AG04449 (cell line): ENCODE data around the gene CORO2B.

ENCODE experiments used
- CTCF ChIA-PET: fragments of 350-600 bp; formaldehyde crosslinking; extraction: SDS; loops from one replicate; lab custom pipeline; 2021; ENCODE audit warnings: antibody characterized with exemption; lab: Yijun Ruan, JAX
- POLR2A ChIA-PET: fragments of 400-600, 350-600 bp; formaldehyde crosslinking; extraction: SDS; loops from one replicate; lab custom pipeline; 2020; ENCODE audit warnings: antibody characterized with exemption, inconsistent platforms; lab: Yijun Ruan, JAX
- DNase-seq: peaks from one replicate; pipeline ENCODE4 v3.0.0-alpha.2; 2010; ENCODE audit warnings: low read depth, low spot score
- H3K4me3 ChIP-seq: 2 replicates; pipeline ENCODE4 v1.5.1; 2011; ENCODE audit warnings: low read depth, mild to moderate bottlenecking, control low read depth, low read length
- TF ChIP-seq, protein P1 (sequence below): IDR thresholded peaks from one replicate; pipeline ENCODE4 v1.5.1; 2011; ENCODE audit warnings: mild to moderate bottlenecking, moderate library complexity, low read length, control low read depth, inconsistent platforms; ENCODE audit not compliant: insufficient read depth; ENCODE audit errors: missing control alignments

CORO2B gene

GRCh38 chr15:68773036-68773435 lies 194.2 kb downstream of the CORO2B start:
- CTCF ChIA-PET = interaction anchor here (1.3 kb wide), 1 partner anchor 10 kb away, joined by 7 read pairs; no protein-coding TSS in a partner anchor

DNA sequence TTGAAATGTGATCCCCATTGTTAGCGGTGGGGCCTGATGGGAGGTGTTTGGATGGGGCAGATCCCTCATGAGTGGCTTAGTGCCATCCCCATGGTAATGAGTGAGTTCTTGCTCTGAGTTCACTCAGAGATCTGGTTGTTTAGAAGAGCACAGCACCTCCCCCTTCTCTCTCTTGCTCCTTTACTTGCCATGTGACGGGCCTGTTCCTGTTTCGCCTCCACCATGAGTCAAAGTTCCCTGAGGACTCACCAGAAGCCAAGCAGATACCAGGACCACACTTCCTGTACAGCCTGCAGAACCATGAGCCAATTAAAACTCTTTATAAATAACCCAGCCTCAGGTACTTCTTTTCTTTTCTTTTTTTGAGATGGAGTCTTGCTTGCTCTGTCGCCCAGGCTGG lies 195.3 kb downstream of the CORO2B start:
- no peak overlapping the region for H3K4me3 ChIP-seq
- DNase-seq = no peak
- TF ChIP-seq, protein P1, sequence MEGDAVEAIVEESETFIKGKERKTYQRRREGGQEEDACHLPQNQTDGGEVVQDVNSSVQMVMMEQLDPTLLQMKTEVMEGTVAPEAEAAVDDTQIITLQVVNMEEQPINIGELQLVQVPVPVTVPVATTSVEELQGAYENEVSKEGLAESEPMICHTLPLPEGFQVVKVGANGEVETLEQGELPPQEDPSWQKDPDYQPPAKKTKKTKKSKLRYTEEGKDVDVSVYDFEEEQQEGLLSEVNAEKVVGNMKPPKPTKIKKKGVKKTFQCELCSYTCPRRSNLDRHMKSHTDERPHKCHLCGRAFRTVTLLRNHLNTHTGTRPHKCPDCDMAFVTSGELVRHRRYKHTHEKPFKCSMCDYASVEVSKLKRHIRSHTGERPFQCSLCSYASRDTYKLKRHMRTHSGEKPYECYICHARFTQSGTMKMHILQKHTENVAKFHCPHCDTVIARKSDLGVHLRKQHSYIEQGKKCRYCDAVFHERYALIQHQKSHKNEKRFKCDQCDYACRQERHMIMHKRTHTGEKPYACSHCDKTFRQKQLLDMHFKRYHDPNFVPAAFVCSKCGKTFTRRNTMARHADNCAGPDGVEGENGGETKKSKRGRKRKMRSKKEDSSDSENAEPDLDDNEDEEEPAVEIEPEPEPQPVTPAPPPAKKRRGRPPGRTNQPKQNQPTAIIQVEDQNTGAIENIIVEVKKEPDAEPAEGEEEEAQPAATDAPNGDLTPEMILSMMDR = no peak
- CTCF ChIA-PET = no interaction called here
- POLR2A ChIA-PET = no interaction called here

More at GRCh38 chr15:68773036-68773435, 194.2 kb downstream of the CORO2B start:
- DNase-seq = no peak
- no peak overlapping the region for H3K4me3 ChIP-seq
- TF ChIP-seq, protein P1 = no peak
- POLR2A ChIA-PET = no interaction called here

- DNase-seq = no peak
- H3K4me3 ChIP-seq = no peak overlapping the region
- ChIA-PET POLR2A (no interaction called here), CTCF (no interaction called here)
- TF ChIP-seq, protein P1 = no peak
These were observed 195.9 kb downstream of the CORO2B start for GRCh38 chr15:68774521-68775235.

- TF ChIP-seq, protein P1 = no peak
- ChIA-PET CTCF (interaction anchor here (1.1 kb wide), 1 partner anchor 9 kb away, joined by 3 read pairs; no protein-coding TSS in a partner anchor), POLR2A (no interaction called here)
- no peak for DNase-seq
- H3K4me3 ChIP-seq = no peak overlapping the region
These were observed 196.4 kb downstream of the CORO2B start for GRCh38 chr15:68775236-68775577.

- POLR2A ChIA-PET = no interaction called here
- TF ChIP-seq, protein P1 = no peak
- CTCF ChIA-PET = interaction anchor here (1.1 kb wide), 1 partner anchor 9 kb away, joined by 3 read pairs; no protein-coding TSS in a partner anchor
- no peak overlapping the region for H3K4me3 ChIP-seq
- no peak for DNase-seq
These were observed 197.1 kb downstream of the CORO2B start for GRCh38 chr15:68775671-68776476.

DNA sequence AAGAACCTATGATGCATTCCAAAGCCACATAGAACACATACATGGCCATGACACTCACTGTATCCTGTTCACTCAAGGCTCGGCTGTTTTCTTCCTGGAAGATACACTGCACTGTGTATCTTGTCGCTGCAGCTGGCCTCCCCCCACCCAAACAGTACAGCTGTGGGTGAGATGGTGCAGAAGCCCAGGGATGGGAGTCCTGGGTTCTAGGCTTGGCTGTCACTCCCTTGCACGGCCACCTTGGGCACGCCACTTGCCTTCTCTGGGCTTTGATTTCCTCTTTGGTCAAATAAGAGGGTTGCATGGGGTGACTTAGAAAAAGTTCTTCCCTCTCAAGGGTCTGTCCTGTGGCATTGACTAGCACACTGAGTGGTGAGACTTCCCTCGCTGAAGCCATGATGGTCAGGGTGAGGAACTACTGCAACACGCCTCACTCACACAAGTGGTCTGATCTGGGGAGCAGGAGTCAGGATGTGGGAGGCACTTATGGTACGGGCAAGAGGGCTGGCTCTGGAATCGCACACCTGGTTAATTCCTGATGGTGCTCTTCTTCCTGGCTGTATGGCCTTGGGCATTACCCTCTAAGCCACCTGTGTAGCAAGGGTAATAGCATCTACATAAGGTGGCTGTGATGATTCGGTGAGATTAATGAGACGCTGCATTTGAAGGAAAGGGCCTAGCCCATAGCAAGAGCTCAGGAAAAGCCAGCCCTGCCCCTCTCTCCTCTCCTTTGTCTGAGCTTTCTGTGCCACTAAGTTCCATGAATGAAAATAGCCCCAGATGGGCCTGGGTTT lies 197.9 kb downstream of the CORO2B start:
- ChIA-PET CTCF (no interaction called here), POLR2A (interaction anchor here (1.3 kb wide), 1 partner anchor 19 kb away, joined by 3 read pairs; no protein-coding TSS in a partner anchor)
- DNase-seq = no peak
- TF ChIP-seq, protein P1 = no peak
- no peak overlapping the region for H3K4me3 ChIP-seq
